Upper lobe of right lung (tissue), 1 donor: ENCODE measurements around the gene GALNT18. TPM values are rescaled to one million over a fixed set of nuclear protein-coding genes. Genes with fewer than 3 reads are reported as not detected.
"Not testable (repeated sequence)": the region's sequence is repeated elsewhere in the genome, so short reads cannot be mapped to it uniquely, and the experiment has no call there.

Experiments used
- ATAC-seq: fragments of 200-7000 bp; cut with Tn5 transposase; one replicate; pipeline ENCODE4 v1.9.1; 2020; ENCODE audit warnings: mild to moderate bottlenecking, moderate library complexity
- DNase-seq: peaks from one replicate; pipeline ENCODE4 v3.0.0-alpha.2; 2020
- H3K27ac ChIP-seq: fragments of 200-600 bp; one replicate; pipeline ENCODE4 v1.8.0; 2022
- H3K27me3 ChIP-seq: fragments of 200-600 bp; one replicate; pipeline ENCODE4 v1.8.0; 2022; ENCODE audit warnings: mild to moderate bottlenecking
- H3K36me3 ChIP-seq: fragments of 200-600 bp; one replicate; pipeline ENCODE4 v1.8.0; 2022
- H3K4me1 ChIP-seq: fragments of 200-600 bp; one replicate; pipeline ENCODE4 v1.8.0; 2022
- H3K4me3 ChIP-seq: fragments of 200-600 bp; one replicate; pipeline ENCODE4 v1.8.0; 2022; ENCODE audit warnings: mild to moderate bottlenecking
- H3K9me3 ChIP-seq: fragments of 200-600 bp; one replicate; pipeline ENCODE4 v1.8.0; 2022
- intact Hi-C: fragments of 100-400 bp; cut with DNase I; formaldehyde crosslinking; loops from one replicate; pipeline ENCODE4 v1.11.0; 2022
- total RNA-seq: library from RNA; stranded (reverse); fragmentation: NEBNext Ultra II Directional; extraction: Animal tissue kit (Norgen Biotek cat#: 25700); gene quantifications from one replicate; pipeline ENCODE4 v1.2.1, GENCODE V29; 2021
- TF ChIP-seq, protein P1 (sequence below): fragments of 200-600 bp; IDR thresholded peaks from one replicate; pipeline ENCODE4 v1.8.0; 2022; ENCODE audit warnings: antibody characterized with exemption
- donor health status: DM: no; HTN: yes; CAD: no; lungs with severe emphysema.

GALNT18 gene
- total RNA-seq, 1 donor from 2014 or later, result 55.5 TPM

DNA sequence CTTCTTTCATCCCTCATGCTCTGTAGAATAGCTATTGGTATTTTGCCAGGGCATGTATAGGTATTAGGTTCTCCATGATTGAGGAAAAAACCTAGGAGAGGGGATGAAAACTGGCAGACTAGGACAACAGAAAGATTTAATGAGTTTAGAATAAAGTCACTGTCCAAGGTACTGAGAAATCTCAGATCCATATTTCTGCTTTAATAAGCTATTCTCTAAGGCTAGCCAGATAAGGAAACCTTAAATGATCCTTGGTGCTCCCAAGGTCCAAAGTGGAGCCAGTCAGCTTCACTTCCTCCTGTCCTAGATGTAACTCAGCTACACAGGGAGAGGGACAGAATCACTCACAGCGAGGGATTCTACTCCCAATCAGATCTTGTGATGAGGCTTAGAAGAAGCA, 255.0 kb downstream of the GALNT18 start:
- Histone ChIP-seq H3K9me3 (no peaks in the 10 kb centered on the region), H3K4me1 (no peaks in the 10 kb centered on the region), H3K4me3 (no peak overlapping the region), H3K27ac (no peak overlapping the region), H3K36me3 (peaks cover 4% of the 10 kb centered on the region), H3K27me3 (no peaks in the 10 kb centered on the region)
- no peak for DNase-seq
- no peak for ATAC-seq
- TF ChIP-seq, protein P1, sequence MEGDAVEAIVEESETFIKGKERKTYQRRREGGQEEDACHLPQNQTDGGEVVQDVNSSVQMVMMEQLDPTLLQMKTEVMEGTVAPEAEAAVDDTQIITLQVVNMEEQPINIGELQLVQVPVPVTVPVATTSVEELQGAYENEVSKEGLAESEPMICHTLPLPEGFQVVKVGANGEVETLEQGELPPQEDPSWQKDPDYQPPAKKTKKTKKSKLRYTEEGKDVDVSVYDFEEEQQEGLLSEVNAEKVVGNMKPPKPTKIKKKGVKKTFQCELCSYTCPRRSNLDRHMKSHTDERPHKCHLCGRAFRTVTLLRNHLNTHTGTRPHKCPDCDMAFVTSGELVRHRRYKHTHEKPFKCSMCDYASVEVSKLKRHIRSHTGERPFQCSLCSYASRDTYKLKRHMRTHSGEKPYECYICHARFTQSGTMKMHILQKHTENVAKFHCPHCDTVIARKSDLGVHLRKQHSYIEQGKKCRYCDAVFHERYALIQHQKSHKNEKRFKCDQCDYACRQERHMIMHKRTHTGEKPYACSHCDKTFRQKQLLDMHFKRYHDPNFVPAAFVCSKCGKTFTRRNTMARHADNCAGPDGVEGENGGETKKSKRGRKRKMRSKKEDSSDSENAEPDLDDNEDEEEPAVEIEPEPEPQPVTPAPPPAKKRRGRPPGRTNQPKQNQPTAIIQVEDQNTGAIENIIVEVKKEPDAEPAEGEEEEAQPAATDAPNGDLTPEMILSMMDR, result no peak
- intact Hi-C loops, result no loop called here

GRCh38 chr11:11363674-11364073, 258.1 kb downstream of the GALNT18 start:
- H3K4me3 ChIP-seq, result no peak overlapping the region
- H3K4me1 ChIP-seq, result no peaks in the 10 kb centered on the region
- DNase-seq (no peak), ATAC-seq (no peak)
- H3K36me3 ChIP-seq, result no peaks in the 10 kb centered on the region
- no peaks in the 10 kb centered on the region for H3K9me3 ChIP-seq
- intact Hi-C loops, result no loop called here
- no peaks in the 10 kb centered on the region for H3K27me3 ChIP-seq
- TF ChIP-seq, protein P1, result no peak
- H3K27ac ChIP-seq, result no peak overlapping the region

- no peaks in the 10 kb centered on the region for H3K9me3 ChIP-seq
- intact Hi-C loops, result no loop called here
- H3K27ac ChIP-seq, result no peak overlapping the region
- no peak for DNase-seq
- H3K4me3 ChIP-seq, result no peak overlapping the region
- no peak for ATAC-seq
- no peaks in the 10 kb centered on the region for H3K27me3 ChIP-seq
- TF ChIP-seq, protein P1, result no peak
- H3K36me3 ChIP-seq, result no peaks in the 10 kb centered on the region
- no peaks in the 10 kb centered on the region for H3K4me1 ChIP-seq
Observed at GRCh38 chr11:11359611-11360010, 262.2 kb downstream of the GALNT18 start.

- Histone ChIP-seq H3K4me1 (no peaks in the 10 kb centered on the region), H3K27me3 (no peaks in the 10 kb centered on the region), H3K9me3 (no peaks in the 10 kb centered on the region), H3K36me3 (no peaks in the 10 kb centered on the region), H3K4me3 (no peak overlapping the region), H3K27ac (no peak overlapping the region)
- intact Hi-C loops, result no loop called here
- TF ChIP-seq, protein P1, result no peak
- ATAC-seq (no peak), DNase-seq (no peak)
Observed at GRCh38 chr11:11356842-11357241, 265.0 kb downstream of the GALNT18 start.

GRCh38 chr11:11352878-11353277, 268.9 kb downstream of the GALNT18 start, which contains the start of gene CSNK2A3:
TSS of gene CSNK2A3 (minus strand) at chr11:11353250. CDS start at chr11:11353119, 131 bp downstream.
- H3K4me3 ChIP-seq, intact Hi-C loops, H3K27ac ChIP-seq, H3K9me3 ChIP-seq, ATAC-seq, H3K36me3 ChIP-seq, DNase-seq, H3K27me3 ChIP-seq: not testable (repeated sequence)
- H3K4me1 ChIP-seq, result peaks cover 29% of the 10 kb centered on the region

DNA sequence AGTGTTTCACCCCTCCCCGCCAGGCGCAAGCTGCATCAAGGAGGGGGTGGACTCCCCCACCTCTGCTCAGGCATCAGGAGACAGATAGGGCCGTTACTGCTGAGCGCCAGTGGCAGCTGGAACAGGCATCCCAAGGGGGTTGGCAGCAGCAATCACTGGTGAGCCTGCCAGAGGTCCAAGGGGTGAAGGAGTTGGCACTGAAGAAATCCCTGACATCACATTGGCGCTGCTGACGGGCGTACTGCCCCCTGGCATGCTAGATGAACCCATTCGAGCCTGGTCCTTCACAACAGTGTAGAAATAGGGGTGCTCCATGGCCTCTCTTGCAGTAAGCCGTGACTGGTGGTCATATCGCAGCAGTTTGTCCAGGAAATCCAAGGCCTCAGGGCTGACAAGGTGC, 270.0 kb downstream of the GALNT18 start:
- intact Hi-C loops, ATAC-seq, H3K27ac ChIP-seq, H3K4me3 ChIP-seq, H3K27me3 ChIP-seq, H3K36me3 ChIP-seq, DNase-seq, H3K9me3 ChIP-seq: not testable (repeated sequence)
- peaks cover 29% of the 10 kb centered on the region for H3K4me1 ChIP-seq

GRCh38 chr11:11351042-11351586, 270.7 kb downstream of the GALNT18 start:
- TF ChIP-seq, protein P1, result no peak

More at GRCh38 chr11:11351042-11351586, 270.7 kb downstream of the GALNT18 start:
- H3K4me1 ChIP-seq, result peaks cover 29% of the 10 kb centered on the region
- H3K9me3 ChIP-seq, result no peaks in the 10 kb centered on the region
- no peak overlapping the region for H3K4me3 ChIP-seq
- ATAC-seq (no peak), DNase-seq (no peak)
- H3K27ac ChIP-seq, result no peak overlapping the region
- no peaks in the 10 kb centered on the region for H3K27me3 ChIP-seq
- H3K36me3 ChIP-seq, result no peaks in the 10 kb centered on the region
- intact Hi-C loops, result no loop called here
